GM18508 (cell line): ENCODE measurements around the gene RBMS3.

ENCODE experiments used
- ATAC-seq: cut with Tn5 transposase; IDR thresholded peaks from one replicate; pipeline ENCODE4 v1.9.1; 2021; ENCODE audit warnings: moderate number of reproducible peaks; ENCODE audit not compliant: insufficient read depth, unreplicated experiment

Gene RBMS3

GRCh38 chr3:29755416-29755815, 474.5 kb downstream of the RBMS3 start:
- no peak for ATAC-seq

GRCh38 chr3:29757054-29757777, 476.3 kb downstream of the RBMS3 start:
- ATAC-seq = no peak

- no peak for ATAC-seq
Observed at GRCh38 chr3:29758108-29758433, 477.2 kb downstream of the RBMS3 start.

GRCh38 chr3:29758434-29759322, 477.8 kb downstream of the RBMS3 start:
- ATAC-seq = no peak

- no peak for ATAC-seq
Observed at GRCh38 chr3:29759411-29760225, 478.7 kb downstream of the RBMS3 start.

GRCh38 chr3:29760226-29760685, 479.4 kb downstream of the RBMS3 start:
- ATAC-seq = no peak

GRCh38 chr3:29761517-29761916, 480.6 kb downstream of the RBMS3 start:
- no peak for ATAC-seq

GRCh38 chr3:29763115-29763514, 482.2 kb downstream of the RBMS3 start:
- no peak for ATAC-seq

- ATAC-seq = no peak
Observed at GRCh38 chr3:29764041-29764440, 483.2 kb downstream of the RBMS3 start.

- no peak for ATAC-seq
Observed at GRCh38 chr3:29764603-29765254, 483.9 kb downstream of the RBMS3 start.

GRCh38 chr3:29771602-29772001, 490.7 kb downstream of the RBMS3 start:
- no peak for ATAC-seq

- no peak for ATAC-seq
Observed at GRCh38 chr3:29772436-29772835, 491.6 kb downstream of the RBMS3 start.

- ATAC-seq = no peak
Observed at GRCh38 chr3:29773481-29773880, 492.6 kb downstream of the RBMS3 start.

- no peak for ATAC-seq
Observed at GRCh38 chr3:29775340-29775739, 494.5 kb downstream of the RBMS3 start.

GRCh38 chr3:29777869-29778268, 497.0 kb downstream of the RBMS3 start:
- ATAC-seq = no peak

- ATAC-seq = no peak
Observed at GRCh38 chr3:29789686-29790085, 508.8 kb downstream of the RBMS3 start.

GRCh38 chr3:29796808-29797207, 515.9 kb downstream of the RBMS3 start:
- no peak for ATAC-seq

- ATAC-seq = no peak
Observed at GRCh38 chr3:29802057-29802456, 521.2 kb downstream of the RBMS3 start.

- ATAC-seq = no peak
Observed at GRCh38 chr3:29804044-29804443, 523.2 kb downstream of the RBMS3 start.

- no peak for ATAC-seq
Observed at GRCh38 chr3:29805757-29806156, 524.9 kb downstream of the RBMS3 start.
